GM20000 (cell line): ENCODE measurements around the gene RANBP17.

ENCODE experiments used
- DNase-seq: peaks from one replicate; pipeline ENCODE4 v3.0.0; 2012; ENCODE audit warnings: low spot score
- TF ChIP-seq, protein P1 (sequence below): IDR thresholded peaks from 2 replicates; pipeline ENCODE4 v1.5.1; 2012; ENCODE audit warnings: mild to moderate bottlenecking, control low read depth; ENCODE audit errors: extremely low read depth, missing control alignments

RANBP17 gene

GRCh38 chr5:171128136-171128535 is 266.3 kb downstream of the RANBP17 start:
- no peak for DNase-seq
- TF ChIP-seq, protein P1, sequence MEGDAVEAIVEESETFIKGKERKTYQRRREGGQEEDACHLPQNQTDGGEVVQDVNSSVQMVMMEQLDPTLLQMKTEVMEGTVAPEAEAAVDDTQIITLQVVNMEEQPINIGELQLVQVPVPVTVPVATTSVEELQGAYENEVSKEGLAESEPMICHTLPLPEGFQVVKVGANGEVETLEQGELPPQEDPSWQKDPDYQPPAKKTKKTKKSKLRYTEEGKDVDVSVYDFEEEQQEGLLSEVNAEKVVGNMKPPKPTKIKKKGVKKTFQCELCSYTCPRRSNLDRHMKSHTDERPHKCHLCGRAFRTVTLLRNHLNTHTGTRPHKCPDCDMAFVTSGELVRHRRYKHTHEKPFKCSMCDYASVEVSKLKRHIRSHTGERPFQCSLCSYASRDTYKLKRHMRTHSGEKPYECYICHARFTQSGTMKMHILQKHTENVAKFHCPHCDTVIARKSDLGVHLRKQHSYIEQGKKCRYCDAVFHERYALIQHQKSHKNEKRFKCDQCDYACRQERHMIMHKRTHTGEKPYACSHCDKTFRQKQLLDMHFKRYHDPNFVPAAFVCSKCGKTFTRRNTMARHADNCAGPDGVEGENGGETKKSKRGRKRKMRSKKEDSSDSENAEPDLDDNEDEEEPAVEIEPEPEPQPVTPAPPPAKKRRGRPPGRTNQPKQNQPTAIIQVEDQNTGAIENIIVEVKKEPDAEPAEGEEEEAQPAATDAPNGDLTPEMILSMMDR, result no peak

DNA sequence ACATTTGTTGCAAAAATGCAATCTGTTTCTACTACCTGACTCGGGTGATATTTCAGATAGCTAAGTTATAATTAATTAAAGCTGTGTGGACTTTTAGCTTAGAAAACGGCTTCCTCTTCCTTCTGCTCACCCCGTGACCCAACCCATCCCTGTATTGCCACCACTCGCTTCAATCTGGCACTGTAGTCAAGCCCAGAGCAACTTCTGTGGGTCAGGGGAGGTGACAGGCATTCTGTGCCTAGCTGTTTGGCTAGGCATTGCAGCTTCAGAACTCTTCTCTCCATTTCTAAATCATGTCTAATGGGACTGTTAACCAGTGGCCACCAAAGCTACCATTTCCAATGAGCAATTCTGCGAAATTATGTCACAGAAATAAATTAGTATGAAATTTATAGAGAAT is 267.5 kb downstream of the RANBP17 start:
- no peak for DNase-seq
- TF ChIP-seq, protein P1, result no peak

DNA sequence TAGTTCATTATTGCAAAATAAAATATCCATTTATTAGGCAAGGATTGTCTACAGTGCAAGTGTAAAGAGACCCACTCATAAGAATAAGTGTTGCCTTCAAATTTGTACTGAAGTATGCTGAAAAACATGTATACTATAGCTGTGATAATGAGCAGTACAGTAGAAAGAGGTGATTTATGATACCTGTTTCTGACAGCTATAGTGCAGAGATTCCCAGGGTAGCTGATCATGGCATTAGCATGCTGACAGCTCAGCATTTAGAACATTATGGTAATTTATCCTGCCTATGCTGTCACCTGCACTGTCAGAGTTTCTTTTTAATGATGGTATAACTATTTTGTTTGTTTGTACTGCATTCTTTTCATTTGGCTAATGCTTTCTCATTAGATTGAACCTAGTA is 269.7 kb downstream of the RANBP17 start:
- DNase-seq, result no peak
- TF ChIP-seq, protein P1, result no peak

GRCh38 chr5:171137768-171138525 is 276.1 kb downstream of the RANBP17 start:
- no peak for DNase-seq
- TF ChIP-seq, protein P1, result no peak

DNA sequence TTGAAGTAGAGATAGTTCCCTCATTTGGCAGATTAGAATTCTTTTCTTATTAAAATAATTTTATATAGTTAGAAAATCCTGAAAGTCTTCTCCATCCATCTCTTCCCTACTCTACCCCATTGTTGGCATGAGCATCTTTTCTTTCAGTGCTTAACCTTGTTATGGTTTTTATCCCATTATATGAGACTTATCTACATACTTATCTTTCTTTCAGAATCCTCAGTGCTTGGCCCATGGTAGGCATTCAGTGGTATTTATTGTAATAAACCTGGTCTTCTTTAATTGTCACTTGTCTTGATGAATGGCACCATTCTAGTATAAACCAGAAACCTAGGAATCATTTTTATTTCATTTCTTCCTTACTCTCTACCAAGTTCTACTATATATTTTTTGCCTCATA is 277.4 kb downstream of the RANBP17 start:
- DNase-seq, result no peak
- TF ChIP-seq, protein P1, result no peak

DNA sequence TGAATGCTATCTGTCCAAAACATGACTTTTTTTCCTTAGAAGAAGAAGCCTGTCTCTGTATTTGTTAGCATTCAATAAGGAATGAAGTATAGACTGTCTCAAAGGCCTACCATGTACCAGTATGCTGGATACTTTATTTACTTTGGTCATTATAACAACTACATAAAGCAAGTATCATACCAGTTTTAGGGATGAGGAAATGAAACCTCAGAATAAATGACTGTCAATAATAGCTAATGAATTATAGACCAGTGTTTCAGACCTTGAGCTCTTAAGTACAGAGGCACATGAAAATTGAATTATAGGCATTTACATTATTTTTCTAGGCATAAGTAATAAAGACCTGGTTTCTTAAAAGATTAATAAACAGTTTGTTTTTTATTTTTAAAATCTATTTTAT is 280.8 kb downstream of the RANBP17 start:
- TF ChIP-seq, protein P1, result no peak
- DNase-seq, result no peak

DNA sequence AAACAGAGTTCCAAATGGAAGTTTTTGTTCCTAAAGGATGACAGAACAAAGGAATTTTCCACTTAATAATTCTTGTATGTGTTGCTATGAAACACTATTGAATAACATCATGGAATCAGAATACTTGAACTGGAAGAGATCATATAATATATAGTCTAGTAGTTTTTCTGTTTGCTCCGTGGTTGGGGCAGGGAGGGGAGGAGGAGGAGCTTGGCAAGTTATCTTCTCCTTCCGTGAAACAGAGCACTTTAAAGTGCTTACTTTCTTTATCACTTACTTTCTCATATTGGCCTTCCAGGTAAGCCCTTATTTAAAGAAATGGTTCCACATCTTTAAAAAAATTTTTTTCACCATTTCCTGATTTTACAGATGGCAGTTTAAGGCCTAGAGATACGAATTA is 281.4 kb downstream of the RANBP17 start:
- TF ChIP-seq, protein P1, result no peak
- no peak for DNase-seq
